Kidney (tissue), 14 donors: ENCODE measurements around the gene STUB1. TPM values are rescaled to one million over a fixed set of nuclear protein-coding genes. Genes with fewer than 3 reads are reported as not detected.

Source experiments
- DNase-seq, 5 donors: peaks; one replicate each; pipeline ENCODE4 v3.0.0-alpha.2; 2013 to 2020
- FAIRE-seq: peaks from 2 replicates; lab custom pipeline; 2012; peaks lifted over from hg19 to GRCh38; lab: Jason Lieb, UNC
- H3K27ac ChIP-seq, 2 donors: one replicate each; pipeline ENCODE4 v1.7.0; 2013; ENCODE audit warnings: low read depth in 2 of 2, low read length in 2 of 2, inconsistent platforms in 1 of 2
- H3K27me3 ChIP-seq: one replicate; pipeline ENCODE4 v1.7.1; 2013; ENCODE audit warnings: low read length, inconsistent platforms; ENCODE audit not compliant: control insufficient read depth, insufficient read depth
- H3K36me3 ChIP-seq, 3 donors: one replicate each; pipeline versions ENCODE4 v1.7.0 to v1.7.1; 2013; ENCODE audit warnings: low read length in 3 of 3, control low read depth in 1 of 3, inconsistent platforms in 1 of 3; ENCODE audit not compliant: insufficient read depth in 3 of 3, control insufficient read depth in 2 of 3
- H3K4me1 ChIP-seq, 3 donors: one replicate each; pipeline versions ENCODE4 v1.7.0 to v1.7.1; 2013; ENCODE audit warnings: low read length in 3 of 3, inconsistent platforms in 1 of 3, low read depth in 1 of 3; ENCODE audit not compliant: control insufficient read depth in 2 of 3, insufficient read depth in 2 of 3
- H3K4me3 ChIP-seq, 3 donors: one replicate each; pipeline versions ENCODE4 v1.7.0 to v1.8.1; 2013; ENCODE audit warnings: low read length in 3 of 3, control low read depth in 1 of 3, inconsistent platforms in 1 of 3
- H3K9ac ChIP-seq, 3 donors: one replicate each; pipeline versions ENCODE4 v1.7.0 to v1.7.1; 2013; ENCODE audit warnings: low read length in 3 of 3, control low read depth in 1 of 3, inconsistent platforms in 1 of 3
- H3K9me3 ChIP-seq, 3 donors: one replicate each; pipeline versions ENCODE4 v1.7.0 to v1.7.1; 2013; ENCODE audit warnings: low read length in 3 of 3, control low read depth in 1 of 3, inconsistent platforms in 1 of 3; ENCODE audit not compliant: control insufficient read depth in 2 of 3, insufficient read depth in 1 of 3
- intact Hi-C: fragments of 100-400 bp; cut with DNase I; formaldehyde crosslinking; loops from one replicate; pipeline ENCODE4 v1.11.1; 2022
- polyA plus RNA-seq: library from polyadenylated mRNA; stranded (reverse); fragments of 350-450 nt; fragmentation: Illumina TruSeq; extraction: RNeasy Lipid Tissue Mini Kit (QIAGEN cat#74804); gene quantifications from one replicate; pipeline ENCODE4 v1.2.3, GENCODE V29; 2014; ENCODE audit warnings: low read depth, low replicate concordance; ENCODE audit not compliant: insufficient read depth
- total RNA-seq: library from RNA; stranded (reverse); fragmentation: NEBNext Ultra II Directional; extraction: Animal tissue kit (Norgen Biotek cat#: 25700); gene quantifications from one replicate; pipeline ENCODE4 v1.2.1, GENCODE V29; 2021
- TF ChIP-seq, protein P1 (sequence below): IDR thresholded peaks from 3 replicates; pipeline ENCODE4 v1.5.1; 2012; ENCODE audit warnings: mild to moderate bottlenecking, moderate library complexity, borderline replicate concordance; ENCODE audit not compliant: insufficient read depth; ENCODE audit errors: extremely low read depth
- donor health status: control.
- donor health status: control.
- donor health status: control.
- donor health status: control.
- donor health status: control.
- donor health status: DM: yes; HTN: yes; CAD: no.
- donor health status: Normal renal cell carcinoma (clear cell type).

The STUB1 gene
- total and polyA plus RNA-seq, 2 donors from 2014 or later = 92.9 to 218 TPM

DNA sequence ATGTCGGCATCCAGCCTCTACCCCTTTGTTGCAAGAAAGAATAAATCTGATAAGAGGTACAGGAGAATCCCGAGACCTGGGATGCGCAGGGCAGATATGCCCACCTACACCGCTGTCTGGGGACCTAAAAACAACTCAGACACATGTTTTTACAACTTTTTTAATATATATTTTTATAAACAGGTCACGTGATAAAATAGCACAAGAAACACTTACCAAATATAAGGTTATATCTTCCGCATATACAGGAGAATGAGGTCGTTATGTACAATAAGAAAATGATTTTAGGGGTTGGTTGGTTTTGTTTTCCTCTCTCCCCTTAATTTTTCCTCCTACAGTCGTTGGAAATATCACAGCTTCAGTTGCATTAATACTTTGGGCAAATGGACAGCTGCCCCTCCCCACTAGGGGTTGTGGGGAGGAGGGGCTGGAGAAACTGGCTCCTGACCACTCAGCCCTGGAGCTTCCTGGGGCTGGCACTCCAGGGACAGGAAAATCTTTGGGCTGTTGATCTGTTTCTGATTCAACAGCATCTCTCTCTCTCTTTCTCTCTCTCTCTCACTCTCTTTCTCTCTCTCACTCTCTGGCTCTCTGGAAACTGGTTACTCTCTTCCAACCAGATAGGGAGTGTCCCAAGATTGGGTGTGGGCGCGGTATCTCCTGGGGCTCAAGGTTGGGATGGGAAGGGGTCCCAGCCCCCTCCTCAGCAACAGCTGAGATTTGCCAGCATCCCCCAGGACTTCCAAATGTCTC, 12.3 kb downstream of the STUB1 start:
- DNase-seq = no peak
- intact Hi-C loops = no loop called here
- H3K9ac ChIP-seq = no peak overlapping the region
- no peak overlapping the region for H3K4me3 ChIP-seq
- peaks cover 4% of the 10 kb centered on the region for H3K27me3 ChIP-seq
- H3K27ac ChIP-seq = no peak overlapping the region
- peaks cover 0 to 17% (median 0%) of the 10 kb centered on the region in 3 donors for H3K4me1 ChIP-seq
- no peaks in the 10 kb centered on the region for H3K9me3 ChIP-seq
- TF ChIP-seq, protein P1, sequence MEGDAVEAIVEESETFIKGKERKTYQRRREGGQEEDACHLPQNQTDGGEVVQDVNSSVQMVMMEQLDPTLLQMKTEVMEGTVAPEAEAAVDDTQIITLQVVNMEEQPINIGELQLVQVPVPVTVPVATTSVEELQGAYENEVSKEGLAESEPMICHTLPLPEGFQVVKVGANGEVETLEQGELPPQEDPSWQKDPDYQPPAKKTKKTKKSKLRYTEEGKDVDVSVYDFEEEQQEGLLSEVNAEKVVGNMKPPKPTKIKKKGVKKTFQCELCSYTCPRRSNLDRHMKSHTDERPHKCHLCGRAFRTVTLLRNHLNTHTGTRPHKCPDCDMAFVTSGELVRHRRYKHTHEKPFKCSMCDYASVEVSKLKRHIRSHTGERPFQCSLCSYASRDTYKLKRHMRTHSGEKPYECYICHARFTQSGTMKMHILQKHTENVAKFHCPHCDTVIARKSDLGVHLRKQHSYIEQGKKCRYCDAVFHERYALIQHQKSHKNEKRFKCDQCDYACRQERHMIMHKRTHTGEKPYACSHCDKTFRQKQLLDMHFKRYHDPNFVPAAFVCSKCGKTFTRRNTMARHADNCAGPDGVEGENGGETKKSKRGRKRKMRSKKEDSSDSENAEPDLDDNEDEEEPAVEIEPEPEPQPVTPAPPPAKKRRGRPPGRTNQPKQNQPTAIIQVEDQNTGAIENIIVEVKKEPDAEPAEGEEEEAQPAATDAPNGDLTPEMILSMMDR = no peak
- H3K36me3 ChIP-seq = no peaks in the 10 kb centered on the region
- FAIRE-seq = no peak

DNA sequence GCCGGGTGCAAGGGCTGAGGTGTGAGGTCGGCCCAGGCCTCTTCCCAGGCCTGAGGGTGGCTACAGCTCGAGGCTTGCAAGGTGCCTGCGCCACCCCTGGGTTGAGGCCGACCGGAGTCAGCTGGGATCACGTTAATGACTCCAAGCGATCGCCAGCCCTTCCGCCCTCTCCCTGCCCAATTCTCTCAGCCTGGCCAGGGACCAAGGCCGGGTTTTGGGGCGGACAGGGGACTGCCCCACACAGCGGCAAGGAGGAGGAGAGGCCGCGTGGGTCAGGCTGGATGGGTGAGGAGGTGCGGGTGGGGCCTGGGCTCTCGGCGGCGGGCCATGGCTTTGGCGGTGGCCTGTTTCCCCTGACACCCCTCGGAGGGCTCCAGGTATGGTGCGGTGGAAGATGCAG, 13.2 kb downstream of the STUB1 start:
- peaks cover 0 to 17% (median 0%) of the 10 kb centered on the region in 3 donors for H3K4me1 ChIP-seq
- intact Hi-C loops = no loop called here
- peaks cover 4% of the 10 kb centered on the region for H3K27me3 ChIP-seq
- DNase-seq (no peak), FAIRE-seq (no peak)
- no peaks in the 10 kb centered on the region for H3K9me3 ChIP-seq
- no peak overlapping the region for H3K4me3 ChIP-seq
- TF ChIP-seq, protein P1 = no peak
- H3K36me3 ChIP-seq = no peaks in the 10 kb centered on the region
- no peak overlapping the region for H3K27ac ChIP-seq
- no peak overlapping the region for H3K9ac ChIP-seq

DNA sequence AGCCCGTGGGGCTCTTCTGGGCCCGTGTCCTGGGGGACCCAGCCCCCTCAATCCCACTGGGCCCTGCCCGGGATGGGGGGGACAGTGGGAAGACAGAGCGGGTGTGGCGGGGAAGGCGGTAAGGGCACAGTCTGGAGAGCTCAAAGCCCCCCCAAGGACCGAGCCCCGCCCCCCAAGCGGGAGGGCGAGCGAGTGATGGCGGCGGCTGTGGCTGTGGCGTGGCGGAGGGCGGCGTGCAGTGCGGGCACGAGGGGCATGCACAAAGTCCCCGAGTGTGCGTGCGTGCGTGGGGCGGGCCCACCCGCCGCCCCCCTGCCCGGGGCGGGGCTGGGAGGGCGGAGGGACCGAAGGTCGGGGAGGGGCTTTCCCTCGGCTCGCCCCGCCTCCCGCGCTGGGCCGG, 13.6 kb downstream of the STUB1 start:
- intact Hi-C loops = no loop called here
- DNase-seq = peak in 1 of 5 donors; percentile 23
- Histone ChIP-seq H3K27ac (no peak overlapping the region), H3K4me1 (peaks cover 0 to 16% (median 0%) of the 10 kb centered on the region in 3 donors), H3K27me3 (peaks cover 4% of the 10 kb centered on the region), H3K4me3 (no peak overlapping the region), H3K36me3 (no peaks in the 10 kb centered on the region), H3K9me3 (no peaks in the 10 kb centered on the region), H3K9ac (no peak overlapping the region)
- TF ChIP-seq, protein P1 = no peak
- FAIRE-seq = no peak
